ENCODE data around the gene PWWP2B. TPM values are rescaled to one million over a fixed set of nuclear protein-coding genes. Genes with fewer than 3 reads are reported as not detected.

The PWWP2B gene
- total and polyA plus RNA-seq, 2 of the 8 experiments (the other 6 are each of a cell fraction or from before 2014, with no cell fraction given): 5.3 to 10.8 TPM

DNA sequence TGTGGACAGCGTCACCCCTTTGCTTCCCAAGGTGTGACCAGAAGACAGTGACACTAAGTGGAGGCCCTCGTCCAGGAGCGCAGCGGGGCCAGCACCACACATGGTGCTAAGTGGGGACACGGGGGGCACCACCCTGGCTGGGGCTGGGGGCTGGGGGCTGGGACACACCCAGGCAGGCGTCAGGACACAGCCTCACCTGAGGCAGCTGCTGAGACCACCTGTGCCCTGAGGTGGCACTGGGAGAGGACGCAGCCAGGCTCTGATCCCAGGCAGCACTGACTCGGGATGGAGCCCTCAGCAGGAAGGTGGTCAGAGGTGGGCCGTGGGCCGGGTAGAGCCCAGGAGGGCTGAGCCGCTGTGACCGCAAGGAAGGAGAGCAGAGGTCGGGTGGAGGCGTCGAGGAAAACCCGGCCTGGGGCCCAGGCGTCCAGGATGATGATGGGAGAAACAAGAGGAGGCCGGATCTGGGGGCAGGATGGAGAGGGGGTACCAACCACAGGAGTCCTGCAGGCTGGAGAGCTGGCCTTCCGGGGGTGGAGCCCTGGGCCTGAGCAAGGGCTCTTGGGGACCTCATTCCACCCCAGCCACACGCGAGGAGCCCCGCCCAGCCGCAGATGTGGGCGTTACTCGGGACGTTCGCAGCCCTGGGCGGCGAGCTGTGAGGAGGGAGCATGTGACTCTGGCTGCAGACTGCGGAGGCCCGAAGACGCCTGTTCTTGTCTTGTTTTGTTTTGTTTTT lies 42.5 kb upstream of the PWWP2B start:
- Histone ChIP-seq H2BK20ac (ENCODE audit: low read length) (no peak overlapping the region), H3K79me1 (ENCODE audit: low read depth, low read length) (no peaks in the 10 kb centered on the region), H3K23me2 (ENCODE audit: low read depth, low read length) (no peaks in the 10 kb centered on the region), H3K9ac (replicated peaks in 1 of 4; ENCODE audit: extremely low read depth in 1 of 4, low read depth in 3 of 4, low read length in 3 of 4) (no peak overlapping the region), H3K4me3 (ENCODE audit: extremely low read depth in 1 of 4, insufficient read depth in 2 of 4, low read depth in 3 of 4, low read length in 4 of 4) (no peak overlapping the region), H3K23ac (ENCODE audit: insufficient read length) (no peak overlapping the region), H3K9me3 (ENCODE audit: insufficient read depth in 2 of 2, low read depth in 1 of 2, low read length in 1 of 2) (no peaks in the 10 kb centered on the region; a peak in 1 of 4 replicates), H4K5ac (ENCODE audit: insufficient read length, low read depth, low read length) (no peak overlapping the region), H2BK5ac (ENCODE audit: low read depth, low read length) (no peak overlapping the region), H4K91ac (replicated peaks; ENCODE audit: insufficient read length, low read length) (no peak overlapping the region), H3K18ac (ENCODE audit: extremely low read depth, low read length) (no peak overlapping the region), H2AFZ (ENCODE audit: low read length) (no peak overlapping the region), H3K79me2 (ENCODE audit: control insufficient read depth in 1 of 2, insufficient read depth in 2 of 2, low read length in 2 of 2) (no peaks in the 10 kb centered on the region), H3K27me3 (replicated peaks in 1 of 4; ENCODE audit: control insufficient read depth in 3 of 4, extremely low read depth in 1 of 4, insufficient read depth in 3 of 4, low read length in 3 of 4) (peaks cover 0 to 2% (median 1%) of the 10 kb centered on the region in 4 experiments; a peak in 1 of 7 replicates), H3K4me2 (ENCODE audit: insufficient read depth in 1 of 2, low read depth in 2 of 2, low read length in 2 of 2) (no peak overlapping the region), H2BK15ac (ENCODE audit: low read length) (no peak overlapping the region), H3K14ac (ENCODE audit: insufficient read length) (no peak overlapping the region), H4K8ac (ENCODE audit: extremely low read depth, insufficient read depth, low read length) (no peak overlapping the region; the same call in 1 of the 2 replicates), H2BK120ac (replicated peaks; ENCODE audit: low read depth, low read length) (no peak overlapping the region), H3K27ac (ENCODE audit: low read depth, low read length) (no peak overlapping the region), H2AK5ac (ENCODE audit: low read depth, low read length) (no peak overlapping the region), H3K4me1 (replicated peaks in 1 of 4; ENCODE audit: control insufficient read depth in 3 of 4, insufficient read depth in 4 of 4, low read length in 3 of 4) (0 out of 7 replicates have a peak, but pooled peaks cover 0 to 3% (median 0%) of the 10 kb centered on the region in 4 experiments), H2BK12ac (ENCODE audit: low read depth, low read length) (no peak overlapping the region), H3K56ac (replicated peaks; ENCODE audit: insufficient read length, low read depth, low read length) (no peak overlapping the region), H4K20me1 (replicated peaks in 1 of 2; ENCODE audit: control insufficient read depth in 1 of 2, insufficient read depth in 2 of 2, low read length in 2 of 2) (no peaks in the 10 kb centered on the region), H3K4ac (replicated peaks; ENCODE audit: insufficient read length, low read depth, low read length) (no peak overlapping the region), H3K36me3 (ENCODE audit: control insufficient read depth in 2 of 4, insufficient read depth in 4 of 4, low read length in 3 of 4) (no peaks in the 10 kb centered on the region)
- TF ChIP-seq, protein P1, sequence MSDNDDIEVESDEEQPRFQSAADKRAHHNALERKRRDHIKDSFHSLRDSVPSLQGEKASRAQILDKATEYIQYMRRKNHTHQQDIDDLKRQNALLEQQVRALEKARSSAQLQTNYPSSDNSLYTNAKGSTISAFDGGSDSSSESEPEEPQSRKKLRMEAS (IDR thresholded peaks at IDR 0.05): 0 out of 2 replicates have a peak, but pooled peaks have one; percentile 13
- TF ChIP-seq SP1 (IDR thresholded peaks at IDR 0.05; ENCODE audit: low read depth, low read length) (no peak), GTF2F1 (IDR thresholded peaks at IDR 0.05; ENCODE audit: borderline replicate concordance, low read depth, low read length) (no peak)
- no peak for DNase-seq (ENCODE audit: low read depth in 1 of 2, low spot score in 2 of 2)
- POLR2A ChIA-PET (ENCODE audit: partially characterized antibody): no interaction called here
- CTCF ChIA-PET (ENCODE audit: partially characterized antibody): interaction anchor here (0.9 to 3.0 kb wide), 3 partner anchors 9 to 132 kb away, joined by 3 to 18 read pairs (median 5); no protein-coding TSS in a partner anchor
- FAIRE-seq: no peak
- WGBS, 2 experiments (ENCODE audit: extremely low coverage in 1 of 2, insufficient coverage in 1 of 2, insufficient read length in 1 of 2, insufficient replicate concordance in 2 of 2, low coverage in 1 of 2, low lambda C conversion rate in 2 of 2, missing lambda C conversion rate in 1 of 2): 92% methylated on average over 15 of the region's 32 CpGs; no CpG with 5 or more reads in 1 of the 2 experiments

Data from H1 (cell line).